ENCODE results near the gene GMPPA. TPM values are rescaled to one million over a fixed set of nuclear protein-coding genes. Genes with fewer than 3 reads are reported as not detected.
A peak's percentile ranks its signal among the peaks of the same experiment; 100 is the strongest.

GMPPA gene
- total RNA-seq, 4 donors from 2014 or later = 18.1 to 31.1 (median 26.4) TPM

DNA sequence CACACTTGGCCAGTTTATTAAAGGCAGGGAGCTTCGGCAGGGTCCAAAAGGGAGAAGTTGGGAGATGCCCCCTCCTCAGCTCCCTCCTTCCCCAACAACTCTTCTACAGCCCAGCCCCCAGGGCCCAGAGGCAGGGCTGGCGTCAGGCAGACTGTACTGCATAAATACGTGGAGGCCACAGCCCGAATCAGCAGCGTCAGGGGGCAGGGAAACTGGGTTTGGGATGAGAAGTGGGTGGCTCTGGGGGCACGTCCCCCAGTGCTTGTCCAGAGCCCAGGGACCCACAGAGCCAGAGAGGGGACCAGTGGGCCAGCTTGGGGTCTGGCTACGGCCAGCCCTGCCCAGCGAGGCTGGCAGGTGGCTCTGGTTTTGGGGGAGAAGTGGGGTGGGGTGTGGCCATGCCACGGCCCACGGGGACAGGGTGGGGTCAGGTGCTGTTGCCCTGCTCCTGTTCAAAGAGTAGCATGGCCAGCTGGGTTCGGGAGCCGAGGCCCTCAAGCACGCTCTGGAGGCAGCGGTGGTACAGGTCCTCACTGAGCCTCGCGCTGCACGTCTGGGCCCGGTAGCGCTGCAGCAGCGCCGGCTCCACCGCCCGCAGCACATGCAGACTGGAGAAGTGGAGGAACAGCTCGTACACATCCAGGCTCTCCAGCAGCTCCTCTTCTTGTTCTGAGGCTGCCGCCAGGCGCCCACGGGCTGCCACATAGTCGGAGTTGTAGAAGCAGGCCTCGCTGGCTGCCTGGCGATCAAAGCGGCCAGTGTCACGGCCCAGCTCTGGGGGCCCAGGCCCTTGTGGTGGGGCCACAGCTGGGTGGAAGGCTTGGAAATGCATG is 40.5 kb downstream of the GMPPA start:
- WGBS, 2 donors = 50 to 92% methylated on average over 1 to 4 of the region's 32 CpGs
- intact Hi-C loops (cut with DNase I) = loop anchor here (5.0 kb wide), 1 partner anchor 103 kb away; no protein-coding TSS in a partner anchor

DNA sequence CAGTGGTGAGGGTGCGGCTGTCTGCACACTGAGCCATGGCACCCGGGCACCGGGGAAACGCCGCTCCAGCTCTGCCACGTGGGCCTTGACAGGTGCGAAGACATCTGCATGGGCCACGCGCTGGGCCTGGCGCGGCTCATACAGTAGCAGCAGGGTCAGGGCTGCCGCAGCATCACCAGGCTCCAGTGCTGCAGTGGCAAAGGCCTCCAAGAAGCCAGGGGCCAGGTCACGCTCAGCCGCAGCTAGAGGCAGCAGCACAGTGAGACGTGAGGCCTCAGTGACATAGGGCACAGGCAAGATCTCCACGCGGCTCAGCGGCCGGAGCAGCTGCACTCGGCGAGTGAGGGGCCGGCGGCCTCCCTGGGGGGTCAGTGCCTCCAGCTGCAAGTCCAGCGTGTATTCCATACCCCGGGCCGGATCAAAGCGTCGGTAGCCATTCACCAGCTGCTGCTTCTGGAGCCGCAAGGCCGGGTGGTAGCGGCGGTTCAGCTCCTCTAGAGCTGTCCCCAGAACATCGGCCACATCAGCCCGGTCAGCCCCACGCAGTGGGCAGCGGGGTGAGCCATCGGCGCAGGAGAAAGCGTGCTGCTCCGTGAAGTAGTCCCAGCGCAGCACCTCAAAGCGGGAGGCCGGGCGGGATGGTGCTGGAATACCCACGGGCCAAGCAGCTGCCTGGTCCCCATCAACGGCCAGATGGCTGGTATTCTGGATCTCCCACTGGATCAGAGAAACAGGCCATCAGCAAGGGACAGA is 41.4 kb downstream of the GMPPA start:
- H3K4me1 ChIP-seq = peaks cover 19 to 53% (median 26%) of the 10 kb centered on the region in 3 donors
- H3K9me3 ChIP-seq = no peaks in the 10 kb centered on the region
- H3K4me3 ChIP-seq = no peak overlapping the region
- no peak for DNase-seq
- 82 to 91% methylated on average over 3 to 10 of the region's 46 CpGs for WGBS, 2 donors
- no peak overlapping the region for H3K27ac ChIP-seq
- peaks cover 5 to 33% (median 12%) of the 10 kb centered on the region in 3 donors for H3K36me3 ChIP-seq
- intact Hi-C loops (cut with DNase I) = loop anchor here (5.0 kb wide), 1 partner anchor 102 kb away; no protein-coding TSS in a partner anchor
- TF ChIP-seq, protein P1, sequence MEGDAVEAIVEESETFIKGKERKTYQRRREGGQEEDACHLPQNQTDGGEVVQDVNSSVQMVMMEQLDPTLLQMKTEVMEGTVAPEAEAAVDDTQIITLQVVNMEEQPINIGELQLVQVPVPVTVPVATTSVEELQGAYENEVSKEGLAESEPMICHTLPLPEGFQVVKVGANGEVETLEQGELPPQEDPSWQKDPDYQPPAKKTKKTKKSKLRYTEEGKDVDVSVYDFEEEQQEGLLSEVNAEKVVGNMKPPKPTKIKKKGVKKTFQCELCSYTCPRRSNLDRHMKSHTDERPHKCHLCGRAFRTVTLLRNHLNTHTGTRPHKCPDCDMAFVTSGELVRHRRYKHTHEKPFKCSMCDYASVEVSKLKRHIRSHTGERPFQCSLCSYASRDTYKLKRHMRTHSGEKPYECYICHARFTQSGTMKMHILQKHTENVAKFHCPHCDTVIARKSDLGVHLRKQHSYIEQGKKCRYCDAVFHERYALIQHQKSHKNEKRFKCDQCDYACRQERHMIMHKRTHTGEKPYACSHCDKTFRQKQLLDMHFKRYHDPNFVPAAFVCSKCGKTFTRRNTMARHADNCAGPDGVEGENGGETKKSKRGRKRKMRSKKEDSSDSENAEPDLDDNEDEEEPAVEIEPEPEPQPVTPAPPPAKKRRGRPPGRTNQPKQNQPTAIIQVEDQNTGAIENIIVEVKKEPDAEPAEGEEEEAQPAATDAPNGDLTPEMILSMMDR (IDR thresholded peaks at IDR 0.05) = no peak
- TF ChIP-seq POLR2A (IDR thresholded peaks at IDR 0.05) = no peak
- H3K27me3 ChIP-seq = peaks cover 0 to 48% (median 0%) of the 10 kb centered on the region in 4 donors

More for the DNA sequence above, 40.5 kb downstream of the GMPPA start:
- DNase-seq = no peak
- H3K36me3 ChIP-seq = peaks cover 5 to 33% (median 12%) of the 10 kb centered on the region in 3 donors
- H3K4me1 ChIP-seq = peaks cover 14 to 46% (median 21%) of the 10 kb centered on the region in 3 donors
- no peaks in the 10 kb centered on the region for H3K9me3 ChIP-seq
- TF ChIP-seq, protein P1 (IDR thresholded peaks at IDR 0.05) = no peak
- TF ChIP-seq POLR2A (IDR thresholded peaks at IDR 0.05) = no peak
- H3K4me3 ChIP-seq = no peak overlapping the region
- H3K27ac ChIP-seq = no peak overlapping the region
- peaks cover 0 to 55% (median 0%) of the 10 kb centered on the region in 4 donors for H3K27me3 ChIP-seq

DNA sequence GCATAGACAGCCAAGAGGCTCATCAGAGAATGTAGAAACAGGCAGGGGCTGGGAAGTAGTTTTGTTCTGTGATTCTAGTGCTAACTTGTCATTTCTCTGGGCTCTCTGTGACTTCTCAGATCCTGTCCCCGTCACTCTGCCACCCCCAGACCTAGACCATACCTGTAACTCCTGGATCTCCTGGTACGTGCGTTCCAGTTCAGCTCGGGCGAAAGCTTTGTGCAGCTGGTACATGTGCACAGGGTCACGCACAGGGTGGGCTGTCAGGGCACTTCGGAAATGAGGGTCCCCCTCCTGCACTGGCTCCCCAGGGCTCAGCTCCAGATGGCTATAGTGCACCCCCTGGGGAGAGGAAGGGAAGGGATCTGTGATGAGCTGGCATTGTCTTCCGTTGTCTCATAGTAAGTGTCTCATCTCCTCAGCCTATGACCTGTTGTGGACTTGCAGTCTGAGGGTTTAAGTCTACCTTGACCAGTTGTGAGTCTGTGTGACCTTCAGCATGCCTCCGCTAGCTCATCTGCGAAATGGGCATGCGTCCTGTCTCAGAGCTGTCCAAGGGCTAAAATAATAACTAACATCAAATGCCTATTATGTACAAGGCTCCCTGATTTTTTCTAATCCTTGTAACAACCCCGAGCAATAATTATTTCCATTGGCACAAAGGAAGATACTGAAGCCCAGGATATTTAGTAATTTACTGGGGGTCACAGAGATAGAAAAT is 42.3 kb downstream of the GMPPA start:
- peaks cover 5 to 33% (median 12%) of the 10 kb centered on the region in 3 donors for H3K36me3 ChIP-seq
- peaks cover 0 to 55% (median 0%) of the 10 kb centered on the region in 4 donors for H3K27me3 ChIP-seq
- no peak for DNase-seq
- H3K4me3 ChIP-seq = no peak overlapping the region
- H3K9me3 ChIP-seq = no peaks in the 10 kb centered on the region
- intact Hi-C loops (cut with DNase I) = no loop called here
- TF ChIP-seq POLR2A (IDR thresholded peaks at IDR 0.05) = no peak
- TF ChIP-seq, protein P1 (IDR thresholded peaks at IDR 0.05) = no peak
- H3K27ac ChIP-seq = peak overlapping the region in 1 of 4 donors; percentile 51
- WGBS, 2 donors = 86 to 90% methylated on average over 6 to 9 of the region's 12 CpGs
- peaks cover 19 to 53% (median 26%) of the 10 kb centered on the region in 3 donors for H3K4me1 ChIP-seq

DNA sequence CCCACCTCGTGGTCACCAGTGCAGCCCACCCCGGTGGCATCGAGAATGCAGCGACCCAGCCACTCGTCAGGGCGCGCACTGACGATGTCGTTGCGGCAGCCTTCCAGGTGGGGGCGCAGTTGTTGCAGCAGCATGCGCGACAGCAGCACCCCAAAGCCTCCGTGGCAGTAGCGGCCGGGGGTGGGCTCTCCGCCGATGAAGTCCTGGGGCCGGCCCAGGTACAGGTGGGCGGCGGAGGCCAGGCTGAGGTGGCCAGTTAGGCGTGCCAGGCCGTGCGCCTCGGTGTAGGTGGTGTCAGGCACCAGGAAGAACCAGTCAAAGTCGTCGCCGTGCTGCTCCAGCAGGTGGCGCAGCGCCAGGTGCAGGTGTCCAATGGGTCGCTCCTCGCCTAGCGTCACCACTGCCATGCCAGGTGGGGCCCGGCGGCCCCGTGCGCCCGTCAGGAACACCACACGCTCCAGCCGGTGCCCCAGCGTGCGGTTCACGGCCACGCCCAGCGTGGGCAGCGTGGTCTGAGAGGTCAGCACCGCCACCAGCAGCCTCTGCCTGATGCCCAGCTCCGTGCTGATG is 43.0 kb downstream of the GMPPA start:
- DNase-seq = no peak
- peak overlapping the region; percentile 26 to 83 (median 43) for H3K4me3 ChIP-seq
- H3K36me3 ChIP-seq = peaks cover 5 to 33% (median 12%) of the 10 kb centered on the region in 3 donors
- H3K4me1 ChIP-seq = peaks cover 19 to 53% (median 26%) of the 10 kb centered on the region in 3 donors
- peaks cover 0 to 53% (median 0%) of the 10 kb centered on the region in 4 donors for H3K27me3 ChIP-seq
- H3K9me3 ChIP-seq = no peaks in the 10 kb centered on the region
- peak in 1 of 4 donors; percentile 15 for TF ChIP-seq POLR2A (IDR thresholded peaks at IDR 0.05)
- TF ChIP-seq, protein P1 (IDR thresholded peaks at IDR 0.05) = peak; percentile 85 to 97 (median 94)
- 0 to 8% methylated on average over 2 to 8 of the region's 48 CpGs for WGBS, 2 donors
- intact Hi-C loops (cut with DNase I) = no loop called here
- peak overlapping the region; percentile 38 to 98 (median 73) for H3K27ac ChIP-seq
